Esophagus muscularis mucosa (tissue), 3 donors: ENCODE data around the gene NPAT.

Experiments
- CTCF ChIP-seq, 3 experiments: fragments of 200-600 bp in 2 of 3; fragments of 450-650 bp in 1 of 3; sonication (generic) in 2 of 3; IDR thresholded peaks; one replicate each; pipeline ENCODE4 v1.5.1; 2017 to 2019; ENCODE audit warnings: antibody characterized with exemption in 3 of 3, mild to moderate bottlenecking in 2 of 3, moderate library complexity in 1 of 3
- EP300 ChIP-seq: sonication (generic); formaldehyde crosslinking; IDR thresholded peaks from one replicate; pipeline ENCODE4 v1.6.1; 2017; ENCODE audit warnings: antibody characterized with exemption

- TF ChIP-seq EP300 (no peak), CTCF (IDR thresholded peaks at IDR 0.05) (no peak)
These were observed 47.1 kb upstream of the NPAT start for GRCh38 chr11:108269583-108269982.
